Activated T-cell treated with anti-CD3 and anti-CD28 coated beads, Interleukin-2, amount 50 U/mL, for 72 hours (primary cell): ENCODE measurements around the gene ZRANB2. TPM values are rescaled to one million over a fixed set of nuclear protein-coding genes. Genes with fewer than 3 reads are reported as not detected.
A peak's percentile ranks its signal among the peaks of the same experiment; 100 is the strongest.

ENCODE experiments used
- ATAC-seq, 2 donors: fragments of 150-1000 bp; cut with Tn5 transposase; replicated peaks in 1 of 2; 2 replicates each; pipeline ENCODE4 v1.10.0; 2021; ENCODE audit warnings: moderate library complexity in 2 of 2, mild to moderate bottlenecking in 1 of 2
- DNase-seq, 2 donors: peaks; one replicate each; pipeline ENCODE4 v3.0.0; 2021 to 2022; ENCODE audit warnings: mixed read lengths in 1 of 2
- H3K27ac Mint-ChIP-seq: one replicate; pipeline ENCODE4 v1.8.0; 2022; ENCODE audit warnings: mild to moderate bottlenecking, moderate library complexity, mixed read lengths
- H3K27me3 Mint-ChIP-seq: one replicate; pipeline ENCODE4 v1.8.0; 2022; ENCODE audit warnings: low read depth, mixed read lengths
- H3K36me3 Mint-ChIP-seq, 2 donors: one replicate each; pipeline ENCODE4 v1.8.0; 2022; ENCODE audit warnings: mixed read lengths in 2 of 2, mild to moderate bottlenecking in 1 of 2; ENCODE audit not compliant: insufficient read depth in 2 of 2
- H3K4me1 Mint-ChIP-seq: one replicate; pipeline ENCODE4 v1.8.0; 2022; ENCODE audit warnings: low read depth, mixed read lengths
- H3K4me3 Mint-ChIP-seq, 2 donors: one replicate each; pipeline ENCODE4 v1.8.0; 2022; ENCODE audit warnings: mild to moderate bottlenecking in 2 of 2, mixed read lengths in 2 of 2, moderate library complexity in 2 of 2
- H3K9me3 Mint-ChIP-seq, 2 donors: one replicate each; pipeline ENCODE4 v1.8.0; 2022; ENCODE audit warnings: mixed read lengths in 2 of 2
- total RNA-seq, 2 donors: library from RNA; stranded (reverse); gene quantifications; one replicate each; pipeline ENCODE4 v1.2.3, GENCODE V29; 2022

Gene ZRANB2
- total RNA-seq, 2 donors from 2014 or later = 93.6 to 104 TPM

- Mint-ChIP-seq H3K27me3 (no peaks in the 10 kb centered on the region), H3K9me3 (no peaks in the 10 kb centered on the region), H3K4me3 (no peak overlapping the region)
These were observed 6.9 kb upstream of the ZRANB2 start for GRCh38 chr1:71087713-71088112.

GRCh38 chr1:71087060-71087459, 6.2 kb upstream of the ZRANB2 start:
- Mint-ChIP-seq H3K27ac (no peak overlapping the region), H3K9me3 (peaks cover under 1 to 1% of the 10 kb centered on the region in 2 donors), H3K27me3 (no peaks in the 10 kb centered on the region), H3K4me1 (peaks cover 1% of the 10 kb centered on the region), H3K36me3 (peaks cover 0 to under 1% of the 10 kb centered on the region in 2 donors), H3K4me3 (no peak overlapping the region)
- DNase-seq (no peak), ATAC-seq (no peak)

More at GRCh38 chr1:71087713-71088112, 6.9 kb upstream of the ZRANB2 start:
- DNase-seq = no peak
- no peaks in the 10 kb centered on the region for H3K4me1 Mint-ChIP-seq
- no peaks in the 10 kb centered on the region for H3K36me3 Mint-ChIP-seq
- no peak overlapping the region for H3K27ac Mint-ChIP-seq
- ATAC-seq = no peak

- no peak for DNase-seq
- no peak overlapping the region for H3K4me3 Mint-ChIP-seq
- H3K36me3 Mint-ChIP-seq = peaks cover 2 to 3% of the 10 kb centered on the region in 2 donors
- no peaks in the 10 kb centered on the region for H3K27me3 Mint-ChIP-seq
- peaks cover 3 to 4% of the 10 kb centered on the region in 2 donors for H3K9me3 Mint-ChIP-seq
- no peak overlapping the region for H3K27ac Mint-ChIP-seq
- peaks cover 8% of the 10 kb centered on the region for H3K4me1 Mint-ChIP-seq
- ATAC-seq = no peak
These were observed 5.5 kb upstream of the ZRANB2 start for GRCh38 chr1:71086331-71086730.

GRCh38 chr1:71083271-71083670, 2.4 kb upstream of the ZRANB2 start:
- H3K27me3 Mint-ChIP-seq = no peaks in the 10 kb centered on the region
- DNase-seq = no peak
- no peak overlapping the region for H3K27ac Mint-ChIP-seq
- H3K9me3 Mint-ChIP-seq = peaks cover 4 to 5% of the 10 kb centered on the region in 2 donors
- peaks cover 20% of the 10 kb centered on the region for H3K4me1 Mint-ChIP-seq
- peaks cover 5 to 10% of the 10 kb centered on the region in 2 donors for H3K36me3 Mint-ChIP-seq
- no peak for ATAC-seq
- no peak overlapping the region for H3K4me3 Mint-ChIP-seq

- peak overlapping the region; percentile 91 to 93 for H3K4me3 Mint-ChIP-seq
- H3K4me1 Mint-ChIP-seq = peaks cover 22% of the 10 kb centered on the region
These were observed 854 bp upstream of the ZRANB2 start for GRCh38 chr1:71081697-71082080.

GRCh38 chr1:71080230-71080738, 551 bp downstream of the ZRANB2 start:
- DNase-seq = peak; percentile 12 to 18
- peaks cover 29% of the 10 kb centered on the region for H3K4me1 Mint-ChIP-seq
- H3K4me3 Mint-ChIP-seq = peak overlapping the region; percentile 91 to 93
- H3K27me3 Mint-ChIP-seq = no peaks in the 10 kb centered on the region
- peak overlapping the region; percentile 100 for H3K27ac Mint-ChIP-seq
- peaks cover 13 to 15% of the 10 kb centered on the region in 2 donors for H3K36me3 Mint-ChIP-seq
- peak; percentile 8 to 12 for ATAC-seq
- peaks cover 4 to 5% of the 10 kb centered on the region in 2 donors for H3K9me3 Mint-ChIP-seq

More at GRCh38 chr1:71081697-71082080, 854 bp upstream of the ZRANB2 start:
- Mint-ChIP-seq H3K36me3 (peaks cover 10% of the 10 kb centered on the region in 2 donors), H3K27ac (peak overlapping the region; percentile 82), H3K27me3 (no peaks in the 10 kb centered on the region), H3K9me3 (peaks cover 4 to 5% of the 10 kb centered on the region in 2 donors)
- ATAC-seq (no peak), DNase-seq (no peak)

GRCh38 chr1:71074681-71075080, 6.2 kb downstream of the ZRANB2 start:
- peak overlapping the region in 1 of 2 donors; percentile 9 for H3K4me3 Mint-ChIP-seq
- peak overlapping the region; percentile 58 for H3K27ac Mint-ChIP-seq
- no peaks in the 10 kb centered on the region for H3K27me3 Mint-ChIP-seq
- H3K9me3 Mint-ChIP-seq = no peaks in the 10 kb centered on the region
- peaks cover 41% of the 10 kb centered on the region for H3K4me1 Mint-ChIP-seq
- no peak for ATAC-seq
- no peak for DNase-seq
- peaks cover 15 to 41% of the 10 kb centered on the region in 2 donors for H3K36me3 Mint-ChIP-seq

GRCh38 chr1:71072273-71072672, 8.6 kb downstream of the ZRANB2 start:
- Mint-ChIP-seq H3K27ac (peak overlapping the region; percentile 95), H3K9me3 (no peaks in the 10 kb centered on the region), H3K4me1 (peaks cover 40% of the 10 kb centered on the region), H3K36me3 (peaks cover 17 to 50% of the 10 kb centered on the region in 2 donors), H3K4me3 (no peak overlapping the region), H3K27me3 (no peaks in the 10 kb centered on the region)
- DNase-seq (no peak), ATAC-seq (no peak)

GRCh38 chr1:71071720-71072119, 9.1 kb downstream of the ZRANB2 start:
- no peak for DNase-seq
- peaks cover 17 to 52% of the 10 kb centered on the region in 2 donors for H3K36me3 Mint-ChIP-seq
- H3K4me1 Mint-ChIP-seq = peaks cover 40% of the 10 kb centered on the region
- ATAC-seq = no peak
- no peak overlapping the region for H3K4me3 Mint-ChIP-seq
- peak overlapping the region; percentile 38 for H3K27ac Mint-ChIP-seq
- H3K9me3 Mint-ChIP-seq = no peaks in the 10 kb centered on the region
- no peaks in the 10 kb centered on the region for H3K27me3 Mint-ChIP-seq

GRCh38 chr1:71068325-71069240, 12.3 kb downstream of the ZRANB2 start:
- peaks cover 18% of the 10 kb centered on the region for H3K4me1 Mint-ChIP-seq
- H3K27ac Mint-ChIP-seq = peak overlapping the region; percentile 69
- ATAC-seq (peak in 1 of 2 donors; percentile 64), DNase-seq (no peak)
- H3K4me3 Mint-ChIP-seq = peak overlapping the region in 1 of 2 donors; percentile 24
- no peaks in the 10 kb centered on the region for H3K9me3 Mint-ChIP-seq
- no peaks in the 10 kb centered on the region for H3K27me3 Mint-ChIP-seq
- H3K36me3 Mint-ChIP-seq = peaks cover 7 to 57% of the 10 kb centered on the region in 2 donors

GRCh38 chr1:71054791-71055190, 26.0 kb downstream of the ZRANB2 start:
- DNase-seq (no peak), ATAC-seq (no peak)
- no peaks in the 10 kb centered on the region for H3K9me3 Mint-ChIP-seq
- H3K36me3 Mint-ChIP-seq = peaks cover 5 to 9% of the 10 kb centered on the region in 2 donors
- H3K4me1 Mint-ChIP-seq = peaks cover 4% of the 10 kb centered on the region
- H3K4me3 Mint-ChIP-seq = no peak overlapping the region
- no peak overlapping the region for H3K27ac Mint-ChIP-seq
- peaks cover 3% of the 10 kb centered on the region for H3K27me3 Mint-ChIP-seq

- Mint-ChIP-seq H3K4me3 (no peak overlapping the region), H3K27ac (no peak overlapping the region), H3K27me3 (peaks cover 5% of the 10 kb centered on the region), H3K36me3 (peaks cover 3 to 7% of the 10 kb centered on the region in 2 donors), H3K9me3 (no peaks in the 10 kb centered on the region), H3K4me1 (peaks cover 4% of the 10 kb centered on the region)
- no peak for DNase-seq
- peak in 1 of 2 donors; percentile 7 for ATAC-seq
These were observed 26.5 kb downstream of the ZRANB2 start for GRCh38 chr1:71054281-71054731.

GRCh38 chr1:71053758-71054157, 27.1 kb downstream of the ZRANB2 start:
- Mint-ChIP-seq H3K9me3 (no peaks in the 10 kb centered on the region), H3K4me3 (no peak overlapping the region), H3K27ac (no peak overlapping the region), H3K27me3 (peaks cover 10% of the 10 kb centered on the region), H3K4me1 (peaks cover 4% of the 10 kb centered on the region), H3K36me3 (peaks cover 0 to 3% of the 10 kb centered on the region in 2 donors)
- ATAC-seq (peak in 1 of 2 donors; percentile 16), DNase-seq (no peak)
